Kidney (tissue), 14 donors: ENCODE measurements around the gene FAM89A. TPM values are rescaled to one million over a fixed set of nuclear protein-coding genes. Genes with fewer than 3 reads are reported as not detected.
"Not testable (repeated sequence)": the region's sequence is repeated elsewhere in the genome, so short reads cannot be mapped to it uniquely, and the experiment has no call there.

ENCODE experiments used
- DNase-seq, 5 donors: peaks; one replicate each; pipeline ENCODE4 v3.0.0-alpha.2; 2013 to 2020
- FAIRE-seq: peaks from 2 replicates; lab custom pipeline; 2012; peaks lifted over from hg19 to GRCh38; lab: Jason Lieb, UNC
- H3K27ac ChIP-seq, 2 donors: one replicate each; pipeline ENCODE4 v1.7.0; 2013; ENCODE audit warnings: low read depth in 2 of 2, low read length in 2 of 2, inconsistent platforms in 1 of 2
- H3K27me3 ChIP-seq: one replicate; pipeline ENCODE4 v1.7.1; 2013; ENCODE audit warnings: low read length, inconsistent platforms; ENCODE audit not compliant: control insufficient read depth, insufficient read depth
- H3K36me3 ChIP-seq, 3 donors: one replicate each; pipeline versions ENCODE4 v1.7.0 to v1.7.1; 2013; ENCODE audit warnings: low read length in 3 of 3, control low read depth in 1 of 3, inconsistent platforms in 1 of 3; ENCODE audit not compliant: insufficient read depth in 3 of 3, control insufficient read depth in 2 of 3
- H3K4me1 ChIP-seq, 3 donors: one replicate each; pipeline versions ENCODE4 v1.7.0 to v1.7.1; 2013; ENCODE audit warnings: low read length in 3 of 3, inconsistent platforms in 1 of 3, low read depth in 1 of 3; ENCODE audit not compliant: control insufficient read depth in 2 of 3, insufficient read depth in 2 of 3
- H3K4me3 ChIP-seq, 3 donors: one replicate each; pipeline versions ENCODE4 v1.7.0 to v1.8.1; 2013; ENCODE audit warnings: low read length in 3 of 3, control low read depth in 1 of 3, inconsistent platforms in 1 of 3
- H3K9ac ChIP-seq, 3 donors: one replicate each; pipeline versions ENCODE4 v1.7.0 to v1.7.1; 2013; ENCODE audit warnings: low read length in 3 of 3, control low read depth in 1 of 3, inconsistent platforms in 1 of 3
- H3K9me3 ChIP-seq, 3 donors: one replicate each; pipeline versions ENCODE4 v1.7.0 to v1.7.1; 2013; ENCODE audit warnings: low read length in 3 of 3, control low read depth in 1 of 3, inconsistent platforms in 1 of 3; ENCODE audit not compliant: control insufficient read depth in 2 of 3, insufficient read depth in 1 of 3
- intact Hi-C: fragments of 100-400 bp; cut with DNase I; formaldehyde crosslinking; loops from one replicate; pipeline ENCODE4 v1.11.1; 2022
- polyA plus RNA-seq: library from polyadenylated mRNA; stranded (reverse); fragments of 350-450 nt; fragmentation: Illumina TruSeq; extraction: RNeasy Lipid Tissue Mini Kit (QIAGEN cat#74804); gene quantifications from one replicate; pipeline ENCODE4 v1.2.3, GENCODE V29; 2014; ENCODE audit warnings: low read depth, low replicate concordance; ENCODE audit not compliant: insufficient read depth
- total RNA-seq: library from RNA; stranded (reverse); fragmentation: NEBNext Ultra II Directional; extraction: Animal tissue kit (Norgen Biotek cat#: 25700); gene quantifications from one replicate; pipeline ENCODE4 v1.2.1, GENCODE V29; 2021
- TF ChIP-seq, protein P1 (sequence below): IDR thresholded peaks from 3 replicates; pipeline ENCODE4 v1.5.1; 2012; ENCODE audit warnings: mild to moderate bottlenecking, moderate library complexity, borderline replicate concordance; ENCODE audit not compliant: insufficient read depth; ENCODE audit errors: extremely low read depth
- donor health status: control.
- donor health status: control.
- donor health status: control.
- donor health status: control.
- donor health status: control.
- donor health status: DM: yes; HTN: yes; CAD: no.
- donor health status: Normal renal cell carcinoma (clear cell type).

FAM89A gene
- total and polyA plus RNA-seq, 2 donors from 2014 or later, result 14.9 to 19.9 TPM

DNA sequence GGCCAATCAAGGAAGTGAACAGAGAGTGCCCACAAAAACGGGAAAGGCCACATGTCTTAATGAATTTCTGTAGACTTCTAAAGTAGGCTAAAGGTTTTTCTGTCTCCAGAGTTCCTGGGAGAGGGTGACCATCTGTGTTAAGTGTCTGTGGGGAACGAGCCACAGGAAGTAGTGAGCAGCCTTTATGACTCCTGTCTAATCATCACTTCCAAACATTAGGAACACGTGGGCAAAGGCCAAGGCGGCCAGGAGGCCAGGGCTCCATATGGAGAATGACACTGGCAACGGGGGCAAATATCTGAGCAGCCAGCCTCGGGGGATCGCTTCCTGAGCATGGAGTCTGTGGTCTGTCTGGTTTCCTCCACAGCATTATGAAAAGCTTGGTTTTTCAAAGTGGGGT, 7.1 kb downstream of the FAM89A start:
- Histone ChIP-seq H3K9me3 (no peaks in the 10 kb centered on the region), H3K9ac (no peak overlapping the region), H3K4me1 (no peaks in the 10 kb centered on the region), H3K27ac (no peak overlapping the region), H3K27me3 (no peaks in the 10 kb centered on the region), H3K36me3 (no peaks in the 10 kb centered on the region), H3K4me3 (no peak overlapping the region)
- TF ChIP-seq, protein P1, sequence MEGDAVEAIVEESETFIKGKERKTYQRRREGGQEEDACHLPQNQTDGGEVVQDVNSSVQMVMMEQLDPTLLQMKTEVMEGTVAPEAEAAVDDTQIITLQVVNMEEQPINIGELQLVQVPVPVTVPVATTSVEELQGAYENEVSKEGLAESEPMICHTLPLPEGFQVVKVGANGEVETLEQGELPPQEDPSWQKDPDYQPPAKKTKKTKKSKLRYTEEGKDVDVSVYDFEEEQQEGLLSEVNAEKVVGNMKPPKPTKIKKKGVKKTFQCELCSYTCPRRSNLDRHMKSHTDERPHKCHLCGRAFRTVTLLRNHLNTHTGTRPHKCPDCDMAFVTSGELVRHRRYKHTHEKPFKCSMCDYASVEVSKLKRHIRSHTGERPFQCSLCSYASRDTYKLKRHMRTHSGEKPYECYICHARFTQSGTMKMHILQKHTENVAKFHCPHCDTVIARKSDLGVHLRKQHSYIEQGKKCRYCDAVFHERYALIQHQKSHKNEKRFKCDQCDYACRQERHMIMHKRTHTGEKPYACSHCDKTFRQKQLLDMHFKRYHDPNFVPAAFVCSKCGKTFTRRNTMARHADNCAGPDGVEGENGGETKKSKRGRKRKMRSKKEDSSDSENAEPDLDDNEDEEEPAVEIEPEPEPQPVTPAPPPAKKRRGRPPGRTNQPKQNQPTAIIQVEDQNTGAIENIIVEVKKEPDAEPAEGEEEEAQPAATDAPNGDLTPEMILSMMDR, result no peak
- DNase-seq (no peak), FAIRE-seq (no peak)
- intact Hi-C loops, result no loop called here

DNA sequence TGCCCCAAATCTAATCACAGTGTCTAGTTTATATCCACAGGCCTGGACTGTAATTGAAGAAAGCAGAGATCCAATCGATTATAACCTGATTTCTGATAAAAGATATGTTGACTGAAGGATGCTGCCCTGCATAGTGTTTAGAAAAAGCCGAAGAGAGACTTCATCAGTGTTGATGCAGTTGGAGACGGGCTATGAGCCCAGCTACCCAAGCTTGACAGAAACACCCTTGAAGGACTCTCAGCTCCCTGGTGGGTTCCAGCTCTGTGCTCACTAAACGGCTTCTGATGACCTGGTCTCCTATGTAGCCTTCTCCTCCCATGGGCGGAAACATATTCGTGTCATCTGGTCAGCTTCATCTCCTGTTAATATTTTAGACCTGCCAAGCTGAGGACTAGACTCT, 10.2 kb downstream of the FAM89A start:
- Histone ChIP-seq H3K9me3 (no peaks in the 10 kb centered on the region), H3K27ac (no peak overlapping the region), H3K4me1 (no peaks in the 10 kb centered on the region), H3K27me3 (no peaks in the 10 kb centered on the region), H3K36me3 (no peaks in the 10 kb centered on the region), H3K4me3 (no peak overlapping the region), H3K9ac (no peak overlapping the region)
- TF ChIP-seq, protein P1, result no peak
- DNase-seq, result no peak
- intact Hi-C loops, result no loop called here
- no peak for FAIRE-seq

DNA sequence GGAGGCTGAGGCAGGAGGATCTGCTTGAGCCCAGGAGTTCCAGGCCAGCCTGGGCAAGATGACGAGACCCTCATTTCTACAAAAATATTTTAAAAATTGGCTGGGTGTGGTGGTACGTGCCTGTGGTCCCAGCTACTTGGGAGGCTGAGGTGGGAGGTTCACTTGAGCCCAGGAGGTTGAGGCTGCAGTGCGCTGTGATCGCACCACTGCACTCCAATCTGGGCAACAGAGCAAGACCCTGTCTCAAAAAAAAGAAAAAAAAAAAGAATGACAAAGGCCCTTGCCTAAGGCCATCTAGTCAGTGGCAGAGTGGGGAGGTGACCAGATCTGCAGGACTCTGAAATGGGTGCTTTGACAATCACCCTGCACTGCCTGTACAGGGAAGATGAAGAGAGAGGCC, 10.8 kb downstream of the FAM89A start:
- H3K9ac ChIP-seq, H3K36me3 ChIP-seq, FAIRE-seq, H3K9me3 ChIP-seq, H3K27ac ChIP-seq, DNase-seq, H3K27me3 ChIP-seq, intact Hi-C loops, H3K4me3 ChIP-seq, H3K4me1 ChIP-seq: not testable (repeated sequence)

DNA sequence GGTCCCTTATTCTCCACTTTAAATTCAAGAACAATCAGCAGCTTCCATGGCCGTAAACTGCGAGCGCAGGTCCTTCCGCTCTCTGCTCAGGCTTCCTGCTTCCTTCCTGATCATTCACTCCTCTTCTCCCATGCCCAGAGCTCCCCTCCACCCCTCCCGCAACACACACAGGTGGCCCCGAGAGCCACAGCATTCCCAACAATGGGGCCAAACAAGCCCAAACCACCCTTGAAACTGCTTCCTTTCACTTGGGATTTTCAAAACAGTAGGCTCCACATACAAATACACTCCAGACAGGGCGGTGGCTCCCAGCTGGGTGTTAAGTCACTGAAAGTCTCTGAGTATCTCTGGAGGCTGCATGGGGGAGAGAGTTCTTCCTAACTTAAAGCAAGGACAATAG, 11.4 kb downstream of the FAM89A start:
- no peaks in the 10 kb centered on the region for H3K36me3 ChIP-seq
- no peaks in the 10 kb centered on the region for H3K4me1 ChIP-seq
- no peak overlapping the region for H3K4me3 ChIP-seq
- H3K27me3 ChIP-seq, result no peaks in the 10 kb centered on the region
- H3K9me3 ChIP-seq, result no peaks in the 10 kb centered on the region
- TF ChIP-seq, protein P1, result no peak
- FAIRE-seq, result no peak
- DNase-seq, result no peak
- no peak overlapping the region for H3K27ac ChIP-seq
- intact Hi-C loops, result no loop called here
- H3K9ac ChIP-seq, result no peak overlapping the region
